Fibroblast of skin of left quadriceps (primary cell): ENCODE measurements around the gene OR56A5.
"Not testable (repeated sequence)": the region's sequence is repeated elsewhere in the genome, so short reads cannot be mapped to it uniquely, and the experiment has no call there.

Experiments
- DNase-seq, 2 experiments: peaks; one replicate each; pipeline ENCODE4 v3.0.0-alpha.2; 2013; ENCODE audit warnings: low read depth in 2 of 2

OR56A5 gene, protein sequence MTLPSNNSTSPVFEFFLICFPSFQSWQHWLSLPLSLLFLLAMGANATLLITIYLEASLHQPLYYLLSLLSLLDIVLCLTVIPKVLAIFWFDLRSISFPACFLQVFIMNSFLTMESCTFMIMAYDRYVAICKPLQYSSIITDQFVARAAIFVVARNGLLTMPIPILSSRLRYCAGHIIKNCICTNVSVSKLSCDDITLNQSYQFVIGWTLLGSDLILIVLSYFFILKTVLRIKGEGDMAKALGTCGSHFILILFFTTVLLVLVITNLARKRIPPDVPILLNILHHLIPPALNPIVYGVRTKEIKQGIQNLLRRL

DNA sequence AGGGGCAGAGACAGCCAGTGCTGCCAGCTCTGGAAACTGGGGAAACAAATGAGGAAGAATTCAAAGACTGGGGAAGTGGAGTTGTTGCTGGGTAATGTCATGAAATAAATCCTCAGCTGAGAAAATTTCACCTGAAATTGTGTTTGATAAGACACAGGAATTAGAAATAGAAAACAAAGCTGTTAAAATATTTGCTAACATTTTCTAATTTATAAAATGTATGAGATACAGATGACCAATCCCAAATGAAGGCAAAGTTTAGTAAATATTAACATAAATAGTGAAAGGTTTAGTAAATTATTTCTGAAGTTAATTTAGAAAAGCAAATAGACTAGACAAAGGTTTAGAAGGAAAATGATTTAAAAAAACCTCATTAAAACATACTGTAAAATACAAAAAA, at the start of gene OR56A5:
OR56A5 (minus strand) TSS at position 101 of the 400 bp plus-strand sequence; CDS start at position 101, 0 bp downstream.
- no peak for DNase-seq

DNA sequence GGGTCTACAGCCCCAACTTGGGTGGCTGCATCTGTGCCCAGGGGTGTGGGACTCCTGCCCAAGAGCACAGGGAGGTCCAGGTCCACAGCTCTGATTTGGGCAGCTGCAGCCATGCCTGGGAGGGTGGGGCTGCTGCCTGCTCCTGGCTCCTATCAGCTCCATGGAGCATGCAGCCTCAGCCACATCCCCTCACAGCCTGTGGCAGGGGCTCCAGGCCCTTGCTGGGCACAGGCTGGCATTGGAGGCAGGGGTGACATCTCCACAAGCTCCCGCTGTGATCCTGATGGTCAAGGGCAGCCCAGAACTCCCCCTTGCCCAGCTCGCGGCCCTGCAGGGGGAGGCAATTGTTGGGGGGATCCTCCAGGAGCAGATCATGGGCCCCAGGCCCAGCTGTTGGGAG, 44.7 kb upstream of the OR56A5 start:
- DNase-seq: no peak

DNA sequence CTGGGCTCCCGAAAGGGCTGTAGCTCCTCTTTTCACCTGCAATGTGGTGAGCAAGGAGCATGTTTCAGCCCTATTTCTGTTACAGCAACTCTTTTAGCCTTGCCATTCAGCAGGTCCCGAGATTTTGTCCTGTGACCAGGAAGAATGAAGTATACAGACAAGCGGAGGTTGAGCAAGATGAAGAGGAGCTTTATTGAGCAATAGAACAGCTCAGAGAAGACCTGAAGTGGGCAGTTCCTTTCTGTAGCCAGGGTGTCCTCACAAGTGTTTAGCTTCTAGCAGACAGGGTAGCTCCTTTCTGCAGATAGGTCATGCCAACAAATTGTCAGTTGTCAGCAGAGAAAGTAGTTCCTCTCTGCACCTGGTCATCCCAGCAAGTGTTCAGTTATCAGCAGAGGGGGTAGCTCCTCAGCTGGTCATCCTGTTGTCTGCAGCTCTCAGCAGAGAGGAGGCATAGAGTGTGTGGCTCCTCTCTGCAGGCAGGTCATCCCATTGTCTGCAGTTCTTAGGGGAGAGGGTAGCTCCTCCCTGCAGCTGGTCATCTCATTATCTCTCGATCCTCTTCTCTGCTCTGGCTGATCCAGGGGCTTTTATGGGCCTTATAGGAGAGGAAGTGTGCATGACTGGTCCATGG, 43.9 kb upstream of the OR56A5 start:
- no peak for DNase-seq

DNA sequence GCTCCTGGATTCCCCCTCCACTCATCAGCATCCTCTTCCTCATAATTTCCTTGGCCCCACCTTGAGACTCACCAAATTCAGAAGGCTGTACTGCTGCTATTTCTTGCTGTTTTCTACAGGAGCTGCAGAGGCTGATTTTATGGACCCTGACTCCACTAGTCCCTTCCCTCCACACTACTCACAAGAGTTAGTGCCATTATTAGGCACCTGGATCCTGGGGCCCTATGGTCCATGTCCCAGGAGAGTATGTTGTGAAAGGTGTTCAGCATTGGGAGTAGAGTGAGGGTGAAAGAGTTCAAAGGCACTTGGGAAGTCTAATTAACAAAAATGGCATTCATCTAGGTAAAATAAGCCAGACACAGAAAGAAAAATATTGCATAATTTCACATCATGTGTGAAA, 38.6 kb upstream of the OR56A5 start, which contains the start of gene OR56A4:
OR56A4 (minus strand) TSS at position 101 of the 400 bp plus-strand sequence. CDS start 3,954 bp downstream, outside the sequence.
- DNase-seq: no peak

DNA sequence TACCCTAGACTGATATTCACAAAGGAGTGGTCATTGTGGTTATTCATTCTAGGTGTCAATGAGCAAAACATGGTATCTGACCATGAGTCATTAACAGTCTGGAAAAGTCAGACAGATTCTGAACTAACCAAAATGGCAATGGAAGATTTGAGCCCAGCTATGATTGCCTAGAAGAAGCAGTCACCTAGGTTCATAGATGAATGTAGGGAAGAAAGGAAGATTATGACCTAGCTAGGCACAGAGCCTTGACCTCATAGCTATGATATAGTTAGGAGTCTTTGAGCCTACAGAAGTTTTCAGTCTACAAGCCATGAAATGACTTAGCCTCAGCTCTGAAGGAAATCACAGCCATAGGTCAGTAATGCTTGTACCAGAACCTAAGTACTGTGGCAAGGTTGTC, 38.1 kb upstream of the OR56A5 start:
- no peak for DNase-seq

DNA sequence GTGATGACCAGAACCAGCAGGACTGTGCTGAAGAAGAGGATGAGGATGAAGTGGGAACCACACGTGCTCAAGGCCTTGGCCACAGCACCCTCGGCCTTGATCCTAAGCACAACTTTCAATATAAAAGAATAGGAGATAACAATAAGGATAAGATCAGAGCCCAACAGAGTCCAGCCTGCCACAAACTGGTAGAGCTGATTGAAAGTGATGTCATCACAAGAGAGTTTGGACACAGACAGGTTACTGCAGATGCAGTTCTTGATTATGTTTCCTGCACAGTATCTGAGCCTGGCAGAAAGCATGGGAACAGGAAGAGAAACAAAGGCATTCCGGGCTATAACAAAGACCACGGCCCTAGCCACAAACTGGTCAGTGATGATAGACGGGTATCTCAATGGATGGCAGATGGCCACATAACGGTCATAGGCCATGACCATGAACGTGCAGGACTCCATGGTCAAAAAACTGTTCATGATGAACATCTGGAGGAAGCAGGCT, 34.0 kb upstream of the OR56A5 start:
- no peak for DNase-seq

DNA sequence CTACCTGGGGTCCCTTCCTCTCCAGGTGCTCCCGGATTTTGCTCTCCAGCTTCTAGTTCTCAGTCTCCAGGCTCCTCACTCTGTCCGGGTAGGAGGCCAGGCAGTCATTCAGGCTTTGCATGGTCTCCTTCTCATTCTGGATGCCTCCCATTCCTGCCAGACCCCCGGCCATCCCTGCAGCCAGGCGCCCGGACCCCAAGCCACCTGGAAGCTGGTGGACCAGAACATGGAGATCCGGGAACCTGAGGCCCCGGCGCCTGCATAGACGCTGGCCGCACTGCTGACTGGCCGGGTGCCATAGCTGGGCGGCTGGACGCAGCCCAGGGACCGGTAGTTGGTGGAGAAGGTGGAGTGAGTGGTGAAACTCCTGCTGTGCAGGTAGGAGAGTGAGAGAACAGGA, 26.5 kb upstream of the OR56A5 start:
- DNase-seq: no peak

DNA sequence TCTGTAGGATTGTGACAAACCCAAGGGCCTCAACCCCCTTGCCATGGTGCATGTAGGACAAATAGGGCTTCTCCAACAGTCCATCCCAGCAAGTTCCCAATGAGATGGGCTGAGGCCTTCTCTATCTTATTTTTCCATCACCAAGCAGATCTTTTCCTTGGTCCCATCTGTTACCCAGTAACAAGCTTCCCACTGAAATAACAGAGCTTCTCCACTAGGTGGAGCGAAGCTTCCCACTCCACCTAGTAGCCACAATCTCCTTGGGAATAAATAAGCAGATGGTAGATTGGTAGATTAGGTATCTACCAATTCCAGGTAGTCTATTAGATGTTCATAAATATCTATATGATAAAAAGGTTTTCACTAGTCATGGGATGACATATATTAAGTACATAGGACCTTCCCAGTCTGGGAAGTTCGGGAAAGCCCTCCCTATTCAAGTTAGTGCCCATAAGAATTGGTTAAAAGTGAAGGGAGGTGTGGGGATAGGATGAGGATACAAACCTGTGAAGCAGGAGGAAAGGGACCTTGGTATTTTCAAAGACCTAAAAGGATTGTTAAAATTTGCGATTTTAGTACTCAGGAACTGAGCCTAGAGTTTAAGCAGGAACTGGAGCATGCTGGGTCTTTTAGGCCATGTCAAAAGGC, 24.4 kb upstream of the OR56A5 start:
- DNase-seq: no peak

DNA sequence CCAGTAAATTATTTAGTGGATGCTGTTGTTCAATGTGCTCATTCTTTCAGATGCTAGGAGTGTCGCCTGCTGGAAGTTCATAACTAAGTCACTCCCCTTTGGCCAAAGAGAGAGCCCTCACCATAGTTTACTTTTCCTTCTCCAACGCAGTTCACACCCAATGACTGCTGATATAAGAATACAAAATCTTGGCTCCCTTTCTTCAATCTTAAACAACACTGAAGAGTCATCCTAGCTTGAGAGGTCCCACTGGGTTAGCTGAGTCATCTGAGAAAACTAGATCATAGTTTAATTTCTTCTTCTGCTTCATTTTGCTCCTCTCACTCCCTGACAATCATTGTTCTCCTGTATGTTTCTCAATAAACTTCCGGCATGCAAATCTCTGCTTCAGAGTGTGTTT, 23.9 kb upstream of the OR56A5 start:
- DNase-seq: no peak

DNA sequence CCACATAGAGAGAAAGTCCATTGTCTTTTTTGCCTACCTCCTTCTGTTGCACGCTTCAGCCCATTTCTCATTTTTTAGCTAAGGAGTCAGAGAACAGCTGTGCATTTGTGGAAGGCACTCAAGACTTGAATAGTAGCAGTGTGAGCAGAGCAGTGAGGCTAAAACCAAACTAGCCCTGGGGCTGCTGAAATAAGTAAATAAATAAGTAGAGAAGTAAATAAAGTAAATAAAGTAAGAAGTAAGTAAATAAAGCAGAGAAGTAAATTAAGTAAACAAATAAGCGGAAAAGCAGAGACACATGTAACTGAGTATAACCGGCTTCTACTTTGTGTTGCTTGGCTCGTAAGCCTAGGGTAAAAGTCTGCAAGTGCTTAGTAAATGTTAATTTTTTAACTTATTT, 20.9 kb upstream of the OR56A5 start:
- no peak for DNase-seq

DNA sequence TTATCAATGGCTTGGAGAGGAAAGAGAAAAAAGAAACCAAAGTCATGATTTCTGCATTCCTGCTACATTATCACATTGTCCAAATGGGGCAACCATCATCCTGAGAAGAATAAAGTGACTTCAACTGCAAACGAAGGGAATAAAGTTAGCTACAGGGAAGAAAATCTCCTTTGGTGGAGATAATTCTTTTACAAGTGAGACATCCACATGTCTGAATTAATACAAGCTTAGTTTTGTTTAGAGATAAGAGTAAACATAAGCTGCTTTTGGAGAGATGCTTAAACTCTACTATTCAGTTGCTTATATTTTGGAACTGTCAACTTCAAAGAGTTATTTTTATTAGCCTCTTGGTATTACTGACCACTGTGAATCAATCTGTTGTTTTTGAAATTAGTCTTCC, 18.6 kb upstream of the OR56A5 start, which contains the start of gene OR52L1:
OR52L1 (minus strand) TSS at position 101 of the 400 bp plus-strand sequence; CDS start at position 46, 55 bp downstream.
- no peak for DNase-seq

DNA sequence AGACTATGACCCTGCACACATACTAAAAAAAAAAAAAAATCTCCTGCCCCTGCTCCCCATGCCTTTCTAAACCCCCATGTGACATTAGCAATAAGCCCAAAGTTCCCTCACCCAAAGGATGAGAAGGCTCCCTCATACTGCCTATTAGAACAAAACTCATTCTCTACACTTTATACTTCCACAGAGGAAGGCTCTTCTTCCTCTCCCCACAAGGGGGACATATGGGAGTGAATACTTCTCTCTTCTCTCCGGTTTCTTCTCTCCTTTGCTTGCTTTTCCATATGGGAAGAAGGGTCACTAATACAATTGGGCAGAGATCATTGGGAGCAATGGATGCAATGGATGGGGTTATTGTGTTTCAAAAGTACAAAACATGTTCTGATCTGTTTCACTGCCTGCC, 15.1 kb upstream of the OR56A5 start:
- DNase-seq: no peak

DNA sequence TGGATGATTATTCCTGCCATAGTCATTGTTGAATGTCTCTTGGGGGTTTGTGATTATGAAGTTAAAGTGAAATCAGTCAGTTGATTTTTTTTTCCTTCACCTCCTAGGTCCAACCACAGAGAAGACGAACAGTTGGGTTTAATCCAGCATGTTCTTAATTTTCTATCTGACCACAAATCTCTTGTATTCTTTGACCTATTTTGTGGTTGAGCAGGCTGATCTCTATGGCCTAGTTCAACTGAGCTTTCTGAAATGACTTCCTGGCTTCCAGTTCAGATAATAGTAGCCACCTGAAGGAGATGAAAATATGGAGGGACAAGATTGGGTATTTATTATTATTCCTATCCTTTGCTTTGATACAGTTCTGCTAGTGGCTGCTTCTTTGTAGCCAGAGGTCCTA, 5.2 kb upstream of the OR56A5 start:
- DNase-seq: no peak

DNA sequence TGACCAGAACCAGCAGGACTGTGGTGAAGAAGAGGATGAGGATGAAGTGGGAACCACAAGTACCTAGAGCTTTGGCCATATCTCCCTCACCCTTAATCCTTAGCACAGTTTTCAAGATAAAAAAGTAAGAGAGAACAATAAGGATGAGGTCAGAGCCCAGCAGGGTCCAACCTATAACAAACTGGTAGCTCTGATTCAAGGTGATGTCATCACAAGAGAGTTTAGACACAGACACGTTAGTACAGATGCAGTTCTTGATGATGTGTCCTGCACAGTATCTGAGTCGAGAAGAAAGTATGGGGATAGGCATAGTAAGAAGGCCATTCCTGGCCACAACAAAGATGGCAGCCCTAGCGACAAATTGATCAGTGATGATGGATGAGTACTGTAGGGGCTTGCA, 586 bp downstream of the OR56A5 start:
- DNase-seq: no peak

DNA sequence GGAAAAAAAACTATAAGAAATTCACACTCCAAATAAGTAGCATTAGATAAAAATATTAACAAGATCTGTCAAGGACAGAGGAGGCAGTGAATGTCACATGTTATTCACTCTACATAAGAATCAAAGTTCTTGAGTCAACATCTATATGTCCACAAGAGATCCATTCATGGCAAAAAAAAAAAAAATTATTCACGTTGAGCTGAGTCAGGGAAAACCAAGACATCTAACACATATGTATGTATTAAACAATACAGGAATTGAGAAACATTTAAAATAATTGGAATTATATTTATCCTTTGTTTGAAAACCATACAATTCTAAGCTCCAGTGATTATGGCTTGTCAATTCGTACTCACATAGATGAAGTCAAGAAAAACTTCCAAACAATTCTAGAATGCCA, 1.3 kb downstream of the OR56A5 start:
- no peak for DNase-seq

DNA sequence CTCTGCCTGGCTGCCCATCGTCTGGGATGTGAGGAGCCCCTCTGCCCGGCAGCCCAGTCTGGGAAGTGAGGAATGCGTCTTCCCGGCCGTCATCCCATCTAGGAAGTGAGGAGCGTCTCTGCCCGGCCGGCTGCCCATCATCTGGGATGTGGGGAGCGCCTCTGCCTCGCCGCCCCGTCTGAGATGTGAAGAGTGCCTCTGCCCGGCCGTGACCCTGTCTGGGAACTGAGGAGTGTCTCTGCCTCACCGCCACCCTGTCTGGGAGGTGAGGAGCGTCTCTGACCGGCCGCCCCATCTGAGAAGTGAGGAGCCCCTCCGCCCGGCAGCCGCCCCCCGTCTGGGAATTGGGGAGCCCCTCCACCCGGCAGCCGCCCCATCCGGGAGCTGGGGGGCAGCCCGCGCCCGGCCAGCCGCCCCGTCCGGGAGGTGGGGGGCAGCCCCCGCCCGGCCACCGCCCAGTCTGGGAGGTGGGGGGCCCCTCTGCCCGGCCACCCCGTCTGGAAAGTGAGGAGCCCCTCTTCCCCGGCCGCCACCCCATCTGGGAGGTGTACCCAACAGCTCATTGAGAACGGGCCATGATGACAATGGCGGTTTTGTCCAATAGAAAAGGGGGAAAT, 7.5 kb downstream of the OR56A5 start:
- not testable (repeated sequence) for DNase-seq

DNA sequence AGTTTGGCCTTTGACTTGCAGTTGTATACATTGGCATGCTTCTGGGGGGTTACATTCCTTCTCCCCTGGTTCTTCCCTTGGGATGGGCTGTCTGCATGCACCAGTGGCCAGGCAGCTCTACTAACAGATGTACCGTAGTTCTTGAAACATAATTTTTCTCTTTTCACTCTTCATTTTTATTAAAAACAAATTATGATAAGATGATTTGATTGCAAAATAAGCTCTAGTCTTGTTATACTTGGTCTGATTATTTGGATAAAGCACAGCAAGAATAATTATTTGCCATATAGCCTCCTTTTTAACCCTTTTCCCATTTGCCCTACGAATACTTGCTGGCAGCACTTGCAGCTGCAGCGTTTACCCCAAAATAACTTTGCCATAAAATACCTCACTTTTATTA, 12.7 kb downstream of the OR56A5 start:
- DNase-seq: no peak

DNA sequence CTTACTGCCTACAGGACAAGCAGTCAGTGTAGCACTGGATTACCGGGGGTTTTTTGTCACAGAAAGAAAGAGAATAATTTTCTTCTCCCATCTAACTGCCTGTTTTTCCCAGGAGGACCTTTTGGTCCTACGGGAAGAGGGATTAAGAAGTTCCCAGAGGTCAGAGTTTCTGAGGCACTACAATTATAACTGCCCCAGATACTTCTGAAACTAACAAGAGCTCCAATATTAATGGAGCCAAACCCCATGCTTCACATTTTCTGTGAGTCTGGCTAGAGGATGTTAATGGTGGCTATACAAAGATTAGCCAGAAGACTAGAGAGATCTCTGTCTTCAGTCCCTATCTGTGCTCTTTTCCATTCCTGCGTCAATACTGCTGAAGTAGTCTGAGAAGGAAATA, 26.3 kb downstream of the OR56A5 start, which contains the start of gene OR56A3:
OR56A3 (plus strand) TSS at position 301 of the 400 bp plus-strand sequence. CDS start 5,096 bp downstream, outside the sequence.
- no peak for DNase-seq

DNA sequence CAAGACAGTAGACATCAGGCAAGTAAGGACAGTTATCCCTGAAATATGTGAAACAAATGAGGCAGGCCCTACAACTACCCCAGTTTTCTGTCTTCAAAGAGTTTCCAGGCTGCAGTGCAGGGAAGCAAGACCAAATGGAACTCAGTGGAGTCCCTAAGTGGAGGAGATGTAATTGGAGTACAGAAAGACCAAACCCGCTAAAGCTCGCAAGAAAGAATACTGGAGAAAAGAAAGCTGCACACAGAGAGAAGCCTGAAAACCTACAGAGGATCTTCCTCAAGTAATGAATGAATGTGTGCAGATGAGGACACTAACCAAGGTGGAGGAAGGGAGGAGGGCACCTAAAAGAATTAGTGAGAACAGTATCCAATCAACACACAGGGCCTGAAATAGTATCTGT, 27.5 kb downstream of the OR56A5 start:
- DNase-seq: no peak

DNA sequence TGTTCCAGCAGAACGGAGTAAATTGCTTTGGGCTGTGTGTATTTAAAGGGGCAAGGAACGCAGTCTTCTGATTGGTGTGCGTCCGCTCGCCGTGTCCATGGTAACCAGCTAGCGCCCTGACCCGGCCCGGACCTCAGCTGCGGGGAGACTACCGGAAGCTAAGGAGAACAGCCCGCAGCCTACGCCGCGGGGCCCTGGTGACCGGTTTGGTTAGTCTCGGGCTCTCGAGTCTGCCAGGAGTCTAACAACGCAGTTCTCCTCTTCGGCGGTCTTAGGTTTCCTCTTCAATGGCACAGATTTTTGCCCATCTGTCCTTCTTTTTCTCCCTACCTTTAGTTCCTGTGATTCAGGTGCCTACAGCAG, 29.7 kb downstream of the OR56A5 start:
- no peak for DNase-seq

DNA sequence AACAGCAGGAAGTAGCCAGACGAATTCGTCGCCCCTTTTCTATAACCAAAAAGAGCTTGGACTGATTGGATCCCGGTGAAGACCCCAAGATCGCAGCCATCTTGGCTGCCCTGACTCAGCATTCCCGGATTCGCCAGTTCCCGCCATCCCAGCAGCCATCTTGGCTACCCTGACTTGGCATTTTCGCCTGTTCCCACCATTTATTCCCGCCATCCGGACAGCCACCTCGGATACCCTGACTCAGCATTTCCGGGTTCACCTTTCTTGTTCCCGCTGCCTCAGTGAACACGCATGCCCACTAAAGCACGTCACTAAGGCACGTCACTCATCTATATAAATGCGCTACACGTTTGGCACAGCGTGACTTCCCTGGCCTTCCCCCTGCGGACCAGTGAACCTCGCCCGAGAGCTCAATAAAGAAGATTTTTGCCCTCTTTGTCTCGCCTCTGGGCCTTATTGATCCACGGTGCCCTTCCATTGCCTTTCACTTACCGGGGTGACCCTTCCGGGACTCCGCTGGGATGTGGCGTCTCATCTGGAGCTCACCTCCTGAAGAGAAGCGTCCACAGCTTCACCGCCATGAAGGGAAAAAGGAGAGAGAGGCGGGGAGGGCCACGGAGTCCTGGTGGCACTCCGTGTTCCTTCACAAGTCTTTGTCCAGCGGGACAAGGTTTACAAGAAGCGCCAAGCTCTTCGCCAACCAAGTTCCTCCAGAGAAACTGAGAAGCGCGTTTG, 30.3 kb downstream of the OR56A5 start:
- no peak for DNase-seq
